GM12874 (cell line): ENCODE measurements around the gene M1AP.
A peak's percentile ranks its signal among the peaks of the same experiment; 100 is the strongest.

Source experiments
- TF ChIP-seq, protein P1 (sequence below): IDR thresholded peaks from 2 replicates; pipeline ENCODE4 v1.5.1; 2011; ENCODE audit warnings: low read depth, mild to moderate bottlenecking, control low read depth, low read length, moderate library complexity; ENCODE audit not compliant: insufficient read depth

M1AP gene

DNA sequence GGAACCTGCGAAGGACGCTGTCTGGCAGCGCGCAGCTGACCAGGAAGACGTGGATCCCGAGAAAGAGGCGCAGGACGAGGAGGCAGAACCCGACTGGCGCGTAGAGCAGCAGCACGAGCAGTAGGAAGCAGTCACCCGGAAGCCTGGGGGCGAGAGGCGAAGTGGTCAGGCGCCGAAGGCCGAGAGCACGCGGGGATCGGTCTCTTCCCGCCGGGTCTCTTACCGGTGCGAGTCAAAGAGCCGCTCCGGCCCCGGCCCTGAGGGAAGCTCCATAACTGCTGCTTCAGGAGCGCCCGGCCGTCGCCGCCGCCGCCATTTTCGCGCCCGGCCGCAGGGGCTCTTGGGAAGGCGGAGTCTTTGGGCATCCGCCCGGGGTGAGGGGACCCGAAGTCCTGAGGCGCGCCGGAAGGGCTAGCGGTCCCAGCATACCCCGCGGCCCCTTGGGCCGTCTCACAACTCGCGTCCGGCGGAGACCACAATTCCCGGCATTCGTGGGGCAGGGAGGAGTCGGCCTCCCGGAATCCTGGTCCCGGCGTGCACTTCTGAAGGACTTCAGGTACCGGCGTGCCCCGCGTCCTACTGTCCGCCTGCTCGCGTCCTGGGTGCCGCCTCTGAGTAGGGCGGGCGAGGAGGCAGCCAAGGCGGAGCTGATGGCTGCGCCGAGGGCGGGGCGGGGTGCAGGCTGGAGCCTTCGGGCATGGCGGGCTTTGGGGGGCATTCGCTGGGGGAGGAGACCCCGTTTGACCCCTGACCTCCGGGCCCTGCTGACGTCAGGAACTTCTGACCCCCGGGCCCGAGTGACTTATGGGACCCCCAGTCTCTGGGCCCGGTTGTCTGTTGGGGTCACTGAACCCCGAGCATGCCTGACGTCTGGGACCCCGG lies 118.5 kb downstream of the M1AP start, which contains the start of the genes AUP1 and HTRA2:
TSS of gene AUP1 (minus strand) at position 350 of the 882 bp plus-strand sequence. CDS start at position 273, 77 bp downstream.
TSS of gene HTRA2 (plus strand) at position 577 of the 882 bp plus-strand sequence. CDS start at position 651, 74 bp downstream.
- TF ChIP-seq, protein P1, sequence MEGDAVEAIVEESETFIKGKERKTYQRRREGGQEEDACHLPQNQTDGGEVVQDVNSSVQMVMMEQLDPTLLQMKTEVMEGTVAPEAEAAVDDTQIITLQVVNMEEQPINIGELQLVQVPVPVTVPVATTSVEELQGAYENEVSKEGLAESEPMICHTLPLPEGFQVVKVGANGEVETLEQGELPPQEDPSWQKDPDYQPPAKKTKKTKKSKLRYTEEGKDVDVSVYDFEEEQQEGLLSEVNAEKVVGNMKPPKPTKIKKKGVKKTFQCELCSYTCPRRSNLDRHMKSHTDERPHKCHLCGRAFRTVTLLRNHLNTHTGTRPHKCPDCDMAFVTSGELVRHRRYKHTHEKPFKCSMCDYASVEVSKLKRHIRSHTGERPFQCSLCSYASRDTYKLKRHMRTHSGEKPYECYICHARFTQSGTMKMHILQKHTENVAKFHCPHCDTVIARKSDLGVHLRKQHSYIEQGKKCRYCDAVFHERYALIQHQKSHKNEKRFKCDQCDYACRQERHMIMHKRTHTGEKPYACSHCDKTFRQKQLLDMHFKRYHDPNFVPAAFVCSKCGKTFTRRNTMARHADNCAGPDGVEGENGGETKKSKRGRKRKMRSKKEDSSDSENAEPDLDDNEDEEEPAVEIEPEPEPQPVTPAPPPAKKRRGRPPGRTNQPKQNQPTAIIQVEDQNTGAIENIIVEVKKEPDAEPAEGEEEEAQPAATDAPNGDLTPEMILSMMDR: no peak

DNA sequence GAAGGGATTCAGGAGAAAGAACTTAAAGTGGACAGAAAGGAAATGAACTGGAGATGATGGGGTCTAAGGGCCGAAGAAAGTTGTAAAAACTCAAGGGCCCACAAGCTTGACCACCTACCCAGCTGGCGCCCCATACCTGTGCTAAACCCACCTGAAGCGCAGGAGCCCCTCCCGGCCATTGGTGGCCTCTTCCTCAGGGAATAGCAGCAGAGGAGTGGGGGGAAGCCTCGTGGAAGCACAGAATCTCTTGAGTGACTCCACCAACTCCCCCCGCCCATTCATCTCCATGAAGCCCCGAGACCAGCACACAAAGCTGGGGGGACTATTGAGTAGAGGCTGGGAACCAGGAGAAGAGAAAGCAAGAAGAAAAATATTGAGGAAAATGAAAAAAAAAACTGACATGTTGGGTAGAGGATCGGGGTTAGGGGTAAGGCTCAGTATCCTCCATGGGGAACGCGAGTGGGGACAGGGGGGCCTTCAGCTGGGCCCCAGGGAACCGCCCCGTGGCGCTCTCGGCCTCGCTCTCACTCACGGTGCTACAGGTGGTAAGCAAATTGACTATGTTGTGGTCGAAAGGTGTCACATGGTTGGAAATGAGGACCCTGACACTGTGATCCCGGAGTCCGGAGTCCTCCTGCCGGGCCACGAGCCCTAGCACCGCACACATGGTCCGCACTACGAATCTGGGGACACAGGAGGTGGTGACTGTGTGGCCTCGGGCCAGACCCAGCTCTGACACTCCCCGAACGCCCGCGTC lies 119.4 kb downstream of the M1AP start:
- TF ChIP-seq, protein P1: 0 out of 2 replicates have a peak, but pooled peaks have one; percentile 19

DNA sequence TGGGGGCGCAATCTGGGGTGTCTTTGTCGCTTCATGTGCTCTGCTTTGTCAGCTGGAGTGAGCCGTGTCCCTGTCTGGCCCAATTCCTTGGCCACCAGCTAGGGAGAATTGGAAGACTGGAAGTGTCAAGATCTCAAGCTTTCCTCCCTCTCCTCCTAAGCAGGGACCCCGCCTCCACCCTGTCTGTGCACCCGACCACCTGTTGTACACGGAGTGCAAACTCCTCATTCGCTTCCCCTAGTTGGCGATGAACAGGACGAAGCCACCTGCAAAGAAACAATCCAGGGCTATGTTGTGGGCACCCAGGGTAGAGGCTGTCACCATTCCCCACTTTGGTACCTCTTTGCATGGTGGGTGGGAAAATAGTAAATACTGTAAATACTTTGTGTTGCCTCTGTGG lies 120.4 kb downstream of the M1AP start:
- TF ChIP-seq, protein P1: no peak

DNA sequence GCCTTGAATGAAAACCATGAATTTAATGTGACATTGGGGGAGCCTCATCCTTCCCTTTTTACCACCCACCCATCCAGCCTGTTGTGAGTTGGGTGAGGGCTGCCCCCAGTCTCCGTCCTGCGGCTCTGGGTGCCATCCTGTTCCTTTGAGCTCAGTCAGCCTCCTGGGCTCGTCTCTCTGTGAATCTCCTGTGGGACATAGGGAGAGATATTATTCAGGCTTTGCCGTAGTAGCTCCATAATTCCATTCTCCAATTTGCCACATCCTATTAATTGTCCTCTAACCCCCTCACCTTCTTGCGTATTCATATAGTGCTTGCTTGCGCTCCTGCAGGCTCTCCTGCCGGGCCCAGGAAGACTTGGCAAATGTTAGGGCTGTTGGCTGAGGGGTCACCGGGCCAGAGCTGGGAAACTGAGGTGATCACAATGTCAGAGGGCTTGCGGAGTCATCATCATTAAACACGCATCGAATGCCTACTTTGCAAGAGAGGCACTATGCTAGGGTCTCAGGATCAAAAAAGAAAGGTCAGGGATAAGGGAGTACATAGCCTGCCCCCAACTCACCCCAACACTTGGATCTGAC lies 121.4 kb downstream of the M1AP start:
- TF ChIP-seq, protein P1: no peak

DNA sequence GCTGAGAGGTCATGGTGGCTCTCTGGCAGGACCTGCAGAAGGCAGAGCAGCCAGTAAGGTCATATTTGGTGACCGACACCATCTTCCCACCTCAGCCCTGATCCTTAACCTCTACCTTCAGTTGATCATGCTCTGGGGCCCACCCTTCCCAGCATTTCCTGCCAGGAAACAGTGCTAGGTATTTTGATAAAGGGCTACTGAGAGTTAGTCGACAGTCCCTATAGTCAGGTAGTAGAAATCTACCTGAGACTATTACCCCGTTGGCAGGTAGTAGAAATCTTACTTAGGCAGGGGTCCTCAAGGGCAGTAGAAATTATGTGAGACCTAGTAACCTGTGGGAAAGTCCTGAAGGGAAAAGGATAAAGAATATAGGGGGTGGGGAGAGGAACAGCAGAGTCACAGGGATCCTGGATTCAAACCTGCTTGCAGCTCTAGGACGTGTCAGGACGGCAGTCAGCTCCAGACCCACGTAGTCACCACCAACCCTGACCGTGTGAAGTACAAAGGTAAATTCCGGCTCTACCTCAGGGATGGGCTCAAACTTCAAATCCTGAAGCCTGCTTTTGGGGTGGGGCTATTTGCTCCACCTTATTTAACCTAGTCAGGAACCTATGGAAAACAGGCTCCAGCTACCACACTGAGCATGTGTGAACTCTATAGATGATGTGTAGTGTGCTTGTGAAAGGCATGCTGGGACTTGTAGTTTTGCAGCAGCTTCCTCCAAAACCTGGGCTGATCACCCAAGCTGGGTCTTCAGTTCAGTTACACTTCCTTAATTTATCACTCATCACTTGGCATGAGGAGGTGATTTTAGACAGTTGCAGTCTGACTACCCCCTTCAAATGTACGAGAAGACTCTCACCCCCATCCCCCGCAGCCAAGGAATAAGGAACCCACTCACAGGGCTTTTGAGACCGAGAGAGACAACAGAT lies 122.1 kb downstream of the M1AP start, which contains the start of gene DQX1:
TSS of gene DQX1 (minus strand) at position 515 of the 932 bp plus-strand sequence. CDS start at position 13, 502 bp downstream.
- TF ChIP-seq, protein P1: no peak

DNA sequence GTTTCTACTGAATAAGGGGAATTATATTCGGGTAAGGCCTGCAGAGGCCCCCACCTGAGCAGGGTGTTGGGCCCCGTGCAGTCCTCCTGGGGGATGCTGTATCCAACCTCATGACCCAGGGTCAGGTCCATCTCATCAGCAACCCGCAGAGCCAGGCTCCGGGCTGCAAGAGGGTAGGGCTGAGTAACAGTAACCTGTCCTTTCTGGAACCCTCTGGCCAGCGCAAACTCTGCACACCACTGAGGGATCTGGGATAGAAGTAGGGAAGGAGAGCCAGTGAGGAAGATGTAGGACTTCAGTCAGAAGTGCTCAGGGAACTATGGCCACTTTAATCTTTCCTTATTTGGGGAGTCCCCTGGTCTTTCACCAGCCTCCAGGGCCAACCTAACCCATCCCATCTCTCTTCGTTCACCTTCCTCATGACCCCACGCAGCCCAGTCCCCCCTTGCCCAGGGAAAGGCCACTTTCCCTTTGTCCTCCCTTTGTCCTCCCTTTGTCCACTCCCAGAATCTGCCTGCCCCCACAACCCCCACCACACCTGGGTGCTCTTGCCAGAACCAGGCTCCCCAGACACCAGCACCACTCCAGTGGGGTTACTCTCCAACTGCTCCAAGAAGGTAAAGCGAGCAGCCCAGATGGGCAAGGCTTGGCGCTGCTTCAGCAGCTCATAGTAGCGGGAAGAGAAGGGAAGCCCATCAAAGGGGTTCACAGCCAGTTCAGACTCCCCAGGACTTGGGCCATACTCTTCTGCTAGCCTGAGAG lies 123.0 kb downstream of the M1AP start:
- TF ChIP-seq, protein P1: no peak
